HepG2 (cell line): ENCODE measurements around the gene SF3B6. TPM values are rescaled to one million over a fixed set of nuclear protein-coding genes. Genes with fewer than 3 reads are reported as not detected.

Source experiments
- CBX2 ChIP-seq, 2 experiments: fragments of 200-600 bp in 1 of 2; sonication (generic); formaldehyde crosslinking in 1 of 2; IDR thresholded peaks; 2 replicates each; pipeline versions ENCODE4 v1.7.0 to v1.8.1; 2018 to 2022; ENCODE audit warnings: low read depth in 2 of 2, low read length in 1 of 2, mild to moderate bottlenecking in 1 of 2, missing genetic modification reagents in 1 of 2
- CHD4 ChIP-seq: fragments of 200-600 bp; sonication (generic); IDR thresholded peaks from 2 replicates; pipeline ENCODE4 v1.7.0; 2017; ENCODE audit warnings: mild to moderate bottlenecking, low read length, borderline replicate concordance
- ELF4 ChIP-seq: sonication (generic); formaldehyde crosslinking; IDR thresholded peaks from 2 replicates; pipeline ENCODE4 v1.5.0; 2020; ENCODE audit warnings: missing genetic modification reagents, mild to moderate bottlenecking, moderate library complexity, borderline replicate concordance
- FOXK1 ChIP-seq: sonication (generic); formaldehyde crosslinking; IDR thresholded peaks from 2 replicates; pipeline ENCODE4 v1.4.0; 2020; ENCODE audit warnings: low read depth, missing genetic modification reagents, borderline replicate concordance
- GTF3A ChIP-seq: sonication (generic); formaldehyde crosslinking; conservative IDR thresholded peaks from 2 replicates; pipeline ENCODE4 v1.4.0; 2020; ENCODE audit warnings: mild to moderate bottlenecking, missing genetic modification reagents
- HOXD1 ChIP-seq: sonication (generic); formaldehyde crosslinking; IDR thresholded peaks from 2 replicates; pipeline ENCODE4 v1.5.0; 2020; ENCODE audit warnings: missing genetic modification reagents
- MAZ ChIP-seq, 2 experiments: sonication (generic) in 1 of 2; formaldehyde crosslinking in 1 of 2; IDR thresholded peaks; 2 replicates each; pipeline versions ENCODE4 v1.5.0 to v1.6.1; 2012 to 2020; ENCODE audit warnings: low read depth in 2 of 2, mild to moderate bottlenecking in 2 of 2, borderline replicate concordance in 1 of 2, improper control_type of control experiment in 1 of 2, low read length in 1 of 2, missing genetic modification reagents in 1 of 2, moderate library complexity in 1 of 2
- NAIF1 ChIP-seq: sonication (generic); formaldehyde crosslinking; IDR thresholded peaks from 2 replicates; pipeline ENCODE4 v1.5.0; 2020; ENCODE audit warnings: mild to moderate bottlenecking, missing genetic modification reagents, borderline replicate concordance
- NR2F6 ChIP-seq, 2 experiments: IDR thresholded peaks; 2 replicates each; pipeline ENCODE4 v1.6.1; 2016; ENCODE audit warnings: antibody characterized with exemption in 1 of 2, mild to moderate bottlenecking in 1 of 2
- POLR2AphosphoS5 ChIP-seq: IDR thresholded peaks from 2 replicates; pipeline ENCODE4 v1.6.1; 2012; ENCODE audit warnings: low read depth, low read length
- REL ChIP-seq: sonication (generic); formaldehyde crosslinking; conservative IDR thresholded peaks from 2 replicates; pipeline ENCODE4 v1.8.0; 2022; ENCODE audit warnings: mild to moderate bottlenecking, missing genetic modification reagents, moderate library complexity
- RELA ChIP-seq: sonication (generic); formaldehyde crosslinking; IDR thresholded peaks from 2 replicates; pipeline ENCODE4 v1.4.0; 2020; ENCODE audit warnings: missing genetic modification reagents
- SRF ChIP-seq: IDR thresholded peaks from 2 replicates; pipeline ENCODE4 v1.6.1; 2011; ENCODE audit warnings: mild to moderate bottlenecking, low read depth, low read length, moderate library complexity
- THAP11 ChIP-seq: IDR thresholded peaks from 2 replicates; pipeline ENCODE4 v1.6.1; 2016; ENCODE audit warnings: missing biosample characterization, missing genetic modification reagents
- ZBTB1 ChIP-seq: sonication (generic); formaldehyde crosslinking; IDR thresholded peaks from 2 replicates; pipeline ENCODE4 v1.4.0; 2020; ENCODE audit warnings: missing genetic modification reagents, borderline replicate concordance
- ZBTB14 ChIP-seq: sonication (generic); formaldehyde crosslinking; IDR thresholded peaks from 2 replicates; pipeline ENCODE4 v1.4.0; 2020; ENCODE audit warnings: missing genetic modification reagents
- ZBTB34 ChIP-seq: sonication (generic); formaldehyde crosslinking; IDR thresholded peaks from 2 replicates; pipeline ENCODE4 v1.8.0; 2022; ENCODE audit warnings: mild to moderate bottlenecking, missing genetic modification reagents
- ZNF431 ChIP-seq: sonication (generic); formaldehyde crosslinking; IDR thresholded peaks from 2 replicates; pipeline ENCODE4 v1.9.0; 2022; ENCODE audit warnings: missing genetic modification reagents, low read depth, mild to moderate bottlenecking, borderline replicate concordance
- ZNF432 ChIP-seq: sonication (generic); formaldehyde crosslinking; IDR thresholded peaks from 2 replicates; pipeline ENCODE4 v1.5.0; 2020; ENCODE audit warnings: missing genetic modification reagents, mild to moderate bottlenecking, borderline replicate concordance
- ZNF549 ChIP-seq: sonication (generic); formaldehyde crosslinking; IDR thresholded peaks from 2 replicates; pipeline ENCODE4 v1.5.0; 2020; ENCODE audit warnings: missing genetic modification reagents
- ZNF780A ChIP-seq: sonication (generic); formaldehyde crosslinking; IDR thresholded peaks from 2 replicates; pipeline ENCODE4 v1.8.0; 2022; ENCODE audit warnings: mild to moderate bottlenecking, missing genetic modification reagents, moderate library complexity
- polyA plus RNA-seq, 8 experiments: library from polyadenylated mRNA; depleted of rRNA in 3 of 8; stranded (reverse) in 7 of 8; unstranded in 1 of 8; fragments of >200 nt; fragmentation: Illumina TruSeq in 4 of 8; extraction: Trizol in 4 of 8; gene quantifications; 2 replicates each; pipeline versions ENCODE4 v1.2.1 to v1.2.3, GENCODE V29; 2011 to 2016; ENCODE audit warnings: low read depth in 4 of 8, missing spikeins in 1 of 8, mixed read lengths in 1 of 8; ENCODE audit not compliant: insufficient read depth in 1 of 8
- total RNA-seq, 5 experiments: library from RNA; depleted of rRNA; stranded (reverse); fragments of >200 nt; fragmentation: Illumina TruSeq; extraction: Trizol; gene quantifications; 2 replicates each; pipeline ENCODE4 v1.2.3, GENCODE V29; 2016; ENCODE audit warnings: low read depth in 1 of 5
- TF ChIP-seq, protein P1 (sequence below): sonication (generic); formaldehyde crosslinking; IDR thresholded peaks from 2 replicates; pipeline ENCODE4 v1.5.0; 2020; ENCODE audit warnings: mild to moderate bottlenecking, missing genetic modification reagents, moderate library complexity

Gene SF3B6
- total and polyA plus RNA-seq, 2 of the 13 experiments (the other 11 are each of a cell fraction or from before 2014, with no cell fraction given): 177 to 182 TPM

DNA sequence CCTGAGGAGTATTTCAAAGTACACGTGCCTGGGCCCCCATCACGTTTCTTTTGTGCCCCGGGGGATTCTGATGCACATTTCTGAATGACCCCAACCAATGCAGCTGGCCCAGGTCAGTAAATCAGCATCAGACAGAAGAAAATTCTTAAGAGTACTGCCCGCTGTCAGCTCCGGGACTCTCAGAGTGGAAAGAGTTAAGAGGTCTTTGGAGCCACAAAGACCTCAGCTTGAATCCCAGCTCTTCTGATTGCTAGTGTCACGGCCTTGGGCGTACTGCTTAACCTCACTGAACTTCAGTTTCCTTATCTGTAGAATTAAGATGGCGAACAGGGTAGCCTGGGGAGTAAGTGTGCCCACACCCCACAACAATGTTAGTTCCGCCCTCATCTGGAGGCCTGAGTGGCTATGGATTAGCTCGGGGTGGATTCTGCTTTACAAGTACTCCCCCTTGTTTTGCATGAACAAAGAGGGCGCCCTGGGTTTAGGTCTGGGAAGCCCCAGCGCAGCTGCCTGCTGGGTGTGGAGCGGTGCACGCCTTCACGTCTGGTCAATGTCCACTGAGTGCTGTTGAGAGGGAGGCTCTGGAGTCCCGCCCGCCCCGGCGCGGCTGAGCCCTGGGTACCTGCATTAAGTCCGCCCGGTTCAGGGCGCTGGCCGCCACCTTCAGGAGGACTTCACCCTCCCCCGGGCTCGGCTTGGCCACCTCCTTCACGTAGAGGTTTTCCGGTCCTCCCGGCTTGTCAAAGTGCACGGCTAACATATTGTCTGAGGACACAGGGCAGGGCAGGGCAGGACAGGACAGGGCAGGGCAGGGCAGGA, 7.7 kb upstream of the SF3B6 start (continued):
- TF ChIP-seq THAP11: no peak; the same call in 1 of the 2 replicates
- TF ChIP-seq ELF4 (CRISPR knock-in tag): peak; percentile 62; the same call in 1 of the 2 replicates
- no peak for TF ChIP-seq CHD4
- TF ChIP-seq NR2F6 (IDR thresholded peaks at IDR 0.05): 0 out of 2 replicates have a peak, but pooled peaks have one; percentile 23
- TF ChIP-seq NR2F6 (CRISPR knock-in tag; IDR thresholded peaks at IDR 0.05): peak; percentile 6; the same call in 1 of the 2 replicates
- TF ChIP-seq RELA (CRISPR knock-in tag): 0 out of 2 replicates have a peak, but pooled peaks have one; percentile 71
- no peak for TF ChIP-seq ZBTB1 (CRISPR knock-in tag)
- TF ChIP-seq ZNF432 (CRISPR knock-in tag): no peak
- peak; percentile 65 for TF ChIP-seq POLR2AphosphoS5
- no peak for TF ChIP-seq ZNF549 (CRISPR knock-in tag)
- TF ChIP-seq REL (CRISPR knock-in tag): peak; percentile 77; the same call in 1 of the 2 replicates
- no peak for TF ChIP-seq HOXD1 (CRISPR knock-in tag)
- peak; percentile 97; the same call in 1 of the 2 replicates for TF ChIP-seq ZNF780A
- 0 out of 2 replicates have a peak, but pooled peaks have one; percentile 10 for TF ChIP-seq GTF3A
- no peak for TF ChIP-seq ZBTB34
- TF ChIP-seq MAZ (IDR thresholded peaks at IDR 0.05; ENCODE audit: borderline replicate concordance, low read depth, low read length): no peak
- TF ChIP-seq MAZ (CRISPR knock-in tag; IDR thresholded peaks at IDR 0.05; ENCODE audit: low read depth): no peak; the same call in 1 of the 2 replicates
- no peak for TF ChIP-seq CBX2 (IDR thresholded peaks at IDR 0.05; ENCODE audit: low read depth, low read length)
- TF ChIP-seq CBX2 (CRISPR knock-in tag; IDR thresholded peaks at IDR 0.05; ENCODE audit: low read depth): peak; percentile 82; the same call in 1 of the 2 replicates
- TF ChIP-seq SRF: 0 out of 2 replicates have a peak, but pooled peaks have one; percentile 23
- TF ChIP-seq ZNF431 (CRISPR knock-in tag): no peak; the same call in 1 of the 2 replicates
- TF ChIP-seq FOXK1 (CRISPR knock-in tag): peak; percentile 50; the same call in 1 of the 2 replicates
- TF ChIP-seq, protein P1, sequence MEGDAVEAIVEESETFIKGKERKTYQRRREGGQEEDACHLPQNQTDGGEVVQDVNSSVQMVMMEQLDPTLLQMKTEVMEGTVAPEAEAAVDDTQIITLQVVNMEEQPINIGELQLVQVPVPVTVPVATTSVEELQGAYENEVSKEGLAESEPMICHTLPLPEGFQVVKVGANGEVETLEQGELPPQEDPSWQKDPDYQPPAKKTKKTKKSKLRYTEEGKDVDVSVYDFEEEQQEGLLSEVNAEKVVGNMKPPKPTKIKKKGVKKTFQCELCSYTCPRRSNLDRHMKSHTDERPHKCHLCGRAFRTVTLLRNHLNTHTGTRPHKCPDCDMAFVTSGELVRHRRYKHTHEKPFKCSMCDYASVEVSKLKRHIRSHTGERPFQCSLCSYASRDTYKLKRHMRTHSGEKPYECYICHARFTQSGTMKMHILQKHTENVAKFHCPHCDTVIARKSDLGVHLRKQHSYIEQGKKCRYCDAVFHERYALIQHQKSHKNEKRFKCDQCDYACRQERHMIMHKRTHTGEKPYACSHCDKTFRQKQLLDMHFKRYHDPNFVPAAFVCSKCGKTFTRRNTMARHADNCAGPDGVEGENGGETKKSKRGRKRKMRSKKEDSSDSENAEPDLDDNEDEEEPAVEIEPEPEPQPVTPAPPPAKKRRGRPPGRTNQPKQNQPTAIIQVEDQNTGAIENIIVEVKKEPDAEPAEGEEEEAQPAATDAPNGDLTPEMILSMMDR (CRISPR knock-in tag): no peak
- peak; percentile 72; the same call in 1 of the 2 replicates for TF ChIP-seq NAIF1 (CRISPR knock-in tag)
- no peak; the same call in 1 of the 2 replicates for TF ChIP-seq ZBTB14 (CRISPR knock-in tag)
